Activated CD8-positive, alpha-beta memory T cell treated with anti-CD3 and anti-CD28 coated beads, Interleukin-2, amount 50 U/mL, for 24 hours (primary cell): Measurements from ENCODE around the gene YTHDC1.
"Not testable (repeated sequence)": the region's sequence is repeated elsewhere in the genome, so short reads cannot be mapped to it uniquely, and the experiment has no call there.

ENCODE experiments used
- DNase-seq: peaks from one replicate; pipeline ENCODE4 v3.0.0-alpha.2; 2020; ENCODE audit errors: extremely low read depth

The YTHDC1 gene

GRCh38 chr4:68291256-68291655 is 58.6 kb downstream of the YTHDC1 start:
- no peak for DNase-seq

- no peak for DNase-seq
Measured at GRCh38 chr4:68288393-68288740, 61.5 kb downstream of the YTHDC1 start.

- no peak for DNase-seq
Measured at GRCh38 chr4:68287704-68288392, 62.0 kb downstream of the YTHDC1 start.

GRCh38 chr4:68283714-68284113 is 66.2 kb downstream of the YTHDC1 start:
- no peak for DNase-seq

GRCh38 chr4:68283095-68283494 is 66.8 kb downstream of the YTHDC1 start:
- no peak for DNase-seq

GRCh38 chr4:68281796-68282740 is 67.8 kb downstream of the YTHDC1 start:
- not testable (repeated sequence) for DNase-seq

- no peak for DNase-seq
Measured at GRCh38 chr4:68278029-68278428, 71.9 kb downstream of the YTHDC1 start.

GRCh38 chr4:68277627-68278026 is 72.3 kb downstream of the YTHDC1 start:
- no peak for DNase-seq

GRCh38 chr4:68272860-68273259 is 77.0 kb downstream of the YTHDC1 start:
- no peak for DNase-seq

- no peak for DNase-seq
Measured at GRCh38 chr4:68272380-68272779, 77.5 kb downstream of the YTHDC1 start.

GRCh38 chr4:68271851-68272357 is 78.0 kb downstream of the YTHDC1 start:
- no peak for DNase-seq

- no peak for DNase-seq
Measured at GRCh38 chr4:68267433-68267944, 82.4 kb downstream of the YTHDC1 start.

- no peak for DNase-seq
Measured at GRCh38 chr4:68264875-68265565, 84.9 kb downstream of the YTHDC1 start.
